ENCODE measurements around the gene UBE3B.

UBE3B gene

GRCh38 chr12:109544955-109545531 is 67.6 kb downstream of the UBE3B start:
- Histone ChIP-seq H3K9ac (ENCODE audit: low read depth, low read length) (no peak overlapping the region), H3K36me3 (ENCODE audit: insufficient read depth, low read length) (no peaks in the 10 kb centered on the region), H3K27ac (ENCODE audit: low read depth, low read length) (no peak overlapping the region), H3K4me1 (ENCODE audit: insufficient read depth, low read length) (no peaks in the 10 kb centered on the region), H3K9me3 (ENCODE audit: insufficient read depth, low read depth, low read length) (no peaks in the 10 kb centered on the region), H3K4me3 (ENCODE audit: low read length) (no peak overlapping the region), H3K27me3 (ENCODE audit: insufficient read depth, low read length) (no peaks in the 10 kb centered on the region)
- 92% methylated on average over 7 of the region's 7 CpGs for WGBS

GRCh38 chr12:109545826-109546225 is 68.4 kb downstream of the UBE3B start:
- Histone ChIP-seq H3K9me3 (ENCODE audit: insufficient read depth, low read depth, low read length) (no peaks in the 10 kb centered on the region), H3K9ac (ENCODE audit: low read depth, low read length) (no peak overlapping the region), H3K4me3 (ENCODE audit: low read length) (no peak overlapping the region), H3K27ac (ENCODE audit: low read depth, low read length) (no peak overlapping the region), H3K36me3 (ENCODE audit: insufficient read depth, low read length) (no peaks in the 10 kb centered on the region), H3K27me3 (ENCODE audit: insufficient read depth, low read length) (no peaks in the 10 kb centered on the region), H3K4me1 (ENCODE audit: insufficient read depth, low read length) (no peaks in the 10 kb centered on the region)
- WGBS, result 87% methylated on average over 5 of the region's 5 CpGs

- H3K4me1 ChIP-seq (ENCODE audit: insufficient read depth, low read length), result no peaks in the 10 kb centered on the region
- no peaks in the 10 kb centered on the region for H3K36me3 ChIP-seq (ENCODE audit: insufficient read depth, low read length)
- H3K27ac ChIP-seq (ENCODE audit: low read depth, low read length), result no peak overlapping the region
- no peaks in the 10 kb centered on the region for H3K9me3 ChIP-seq (ENCODE audit: insufficient read depth, low read depth, low read length)
- no peaks in the 10 kb centered on the region for H3K27me3 ChIP-seq (ENCODE audit: insufficient read depth, low read length)
- H3K9ac ChIP-seq (ENCODE audit: low read depth, low read length), result no peak overlapping the region
- 95% methylated on average over 18 of the region's 18 CpGs for WGBS
- no peak overlapping the region for H3K4me3 ChIP-seq (ENCODE audit: low read length)
These were observed 69.9 kb downstream of the UBE3B start for GRCh38 chr12:109547286-109547685.

- Histone ChIP-seq H3K36me3 (ENCODE audit: insufficient read depth, low read length) (no peaks in the 10 kb centered on the region), H3K9me3 (ENCODE audit: insufficient read depth, low read depth, low read length) (no peaks in the 10 kb centered on the region), H3K4me1 (ENCODE audit: insufficient read depth, low read length) (no peaks in the 10 kb centered on the region), H3K27ac (ENCODE audit: low read depth, low read length) (no peak overlapping the region), H3K27me3 (ENCODE audit: insufficient read depth, low read length) (no peaks in the 10 kb centered on the region), H3K9ac (ENCODE audit: low read depth, low read length) (no peak overlapping the region), H3K4me3 (ENCODE audit: low read length) (no peak overlapping the region)
- WGBS, result 83% methylated on average over 4 of the region's 4 CpGs
These were observed 70.8 kb downstream of the UBE3B start for GRCh38 chr12:109548258-109548657.

- 88% methylated on average over 15 of the region's 15 CpGs for WGBS
- H3K36me3 ChIP-seq (ENCODE audit: insufficient read depth, low read length), result no peaks in the 10 kb centered on the region
These were observed 72.3 kb downstream of the UBE3B start for GRCh38 chr12:109549613-109550270.

GRCh38 chr12:109550281-109550680 is 72.8 kb downstream of the UBE3B start:
- Histone ChIP-seq H3K36me3 (ENCODE audit: insufficient read depth, low read length) (no peaks in the 10 kb centered on the region), H3K4me3 (ENCODE audit: low read length) (no peak overlapping the region), H3K4me1 (ENCODE audit: insufficient read depth, low read length) (no peaks in the 10 kb centered on the region), H3K9ac (ENCODE audit: low read depth, low read length) (no peak overlapping the region), H3K9me3 (ENCODE audit: insufficient read depth, low read depth, low read length) (no peaks in the 10 kb centered on the region), H3K27ac (ENCODE audit: low read depth, low read length) (no peak overlapping the region), H3K27me3 (ENCODE audit: insufficient read depth, low read length) (no peaks in the 10 kb centered on the region)
- WGBS, result 88% methylated on average over 12 of the region's 12 CpGs

More at GRCh38 chr12:109549613-109550270, 72.3 kb downstream of the UBE3B start:
- H3K27ac ChIP-seq (ENCODE audit: low read depth, low read length), result no peak overlapping the region
- H3K4me1 ChIP-seq (ENCODE audit: insufficient read depth, low read length), result no peaks in the 10 kb centered on the region
- H3K9me3 ChIP-seq (ENCODE audit: insufficient read depth, low read depth, low read length), result no peaks in the 10 kb centered on the region
- H3K4me3 ChIP-seq (ENCODE audit: low read length), result no peak overlapping the region
- no peak overlapping the region for H3K9ac ChIP-seq (ENCODE audit: low read depth, low read length)
- no peaks in the 10 kb centered on the region for H3K27me3 ChIP-seq (ENCODE audit: insufficient read depth, low read length)

DNA sequence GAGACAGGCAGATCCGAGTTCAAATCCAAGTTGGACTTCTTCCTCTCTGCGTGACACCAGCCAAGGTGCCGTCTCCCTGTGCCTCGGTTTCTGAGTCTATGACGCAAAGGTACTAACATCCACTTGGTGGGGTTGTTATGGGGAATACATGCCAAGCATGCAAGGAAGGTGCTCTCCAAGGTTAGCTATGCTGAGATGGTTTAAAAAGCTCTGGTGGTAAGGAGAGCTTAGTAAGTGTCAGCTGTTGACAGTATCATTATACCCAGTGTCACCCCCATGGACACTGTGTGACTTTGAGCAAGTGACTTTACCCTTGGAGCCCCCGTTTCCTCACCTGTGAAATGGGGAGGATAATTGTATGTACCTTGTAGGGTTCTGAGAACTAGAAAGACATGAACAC is 73.7 kb downstream of the UBE3B start:
- H3K4me1 ChIP-seq (ENCODE audit: insufficient read depth, low read length), result no peaks in the 10 kb centered on the region
- no peaks in the 10 kb centered on the region for H3K9me3 ChIP-seq (ENCODE audit: insufficient read depth, low read depth, low read length)
- no peak overlapping the region for H3K27ac ChIP-seq (ENCODE audit: low read depth, low read length)
- no peak overlapping the region for H3K4me3 ChIP-seq (ENCODE audit: low read length)
- H3K27me3 ChIP-seq (ENCODE audit: insufficient read depth, low read length), result no peaks in the 10 kb centered on the region
- H3K9ac ChIP-seq (ENCODE audit: low read depth, low read length), result no peak overlapping the region
- WGBS, result 95% methylated on average over 6 of the region's 6 CpGs
- no peaks in the 10 kb centered on the region for H3K36me3 ChIP-seq (ENCODE audit: insufficient read depth, low read length)

DNA sequence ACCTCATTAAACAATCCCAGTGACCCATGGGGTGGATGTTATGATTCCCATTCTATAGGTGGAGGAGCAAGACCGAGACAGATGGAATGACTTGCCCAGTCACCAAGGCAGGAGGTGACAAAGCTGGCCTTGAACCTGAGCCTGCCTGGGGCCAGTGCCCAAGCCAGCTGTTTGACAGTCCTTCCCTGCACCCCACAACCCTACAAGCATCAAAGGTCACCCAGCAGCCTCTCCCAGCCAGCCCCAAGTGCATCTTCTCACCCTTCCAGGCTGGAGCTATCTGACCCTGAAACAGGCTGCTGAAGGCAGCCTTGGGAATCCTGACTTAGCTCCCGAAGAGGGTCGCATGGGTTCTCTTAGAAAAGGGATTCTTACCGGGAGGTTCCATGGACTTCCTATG is 75.5 kb downstream of the UBE3B start:
- 86% methylated on average over 4 of the region's 4 CpGs for WGBS

GRCh38 chr12:109553483-109553882 is 76.0 kb downstream of the UBE3B start:
- no peaks in the 10 kb centered on the region for H3K9me3 ChIP-seq (ENCODE audit: insufficient read depth, low read depth, low read length)
- H3K4me1 ChIP-seq (ENCODE audit: insufficient read depth, low read length), result no peaks in the 10 kb centered on the region
- no peak overlapping the region for H3K9ac ChIP-seq (ENCODE audit: low read depth, low read length)
- H3K4me3 ChIP-seq (ENCODE audit: low read length), result no peak overlapping the region
- H3K27me3 ChIP-seq (ENCODE audit: insufficient read depth, low read length), result no peaks in the 10 kb centered on the region
- no peak overlapping the region for H3K27ac ChIP-seq (ENCODE audit: low read depth, low read length)
- no peaks in the 10 kb centered on the region for H3K36me3 ChIP-seq (ENCODE audit: insufficient read depth, low read length)
- WGBS, result 91% methylated on average over 6 of the region's 7 CpGs

More for the DNA sequence above, 75.5 kb downstream of the UBE3B start:
- Histone ChIP-seq H3K9me3 (ENCODE audit: insufficient read depth, low read depth, low read length) (no peaks in the 10 kb centered on the region), H3K27ac (ENCODE audit: low read depth, low read length) (no peak overlapping the region), H3K9ac (ENCODE audit: low read depth, low read length) (no peak overlapping the region), H3K4me3 (ENCODE audit: low read length) (no peak overlapping the region), H3K4me1 (ENCODE audit: insufficient read depth, low read length) (no peaks in the 10 kb centered on the region), H3K27me3 (ENCODE audit: insufficient read depth, low read length) (no peaks in the 10 kb centered on the region), H3K36me3 (ENCODE audit: insufficient read depth, low read length) (no peaks in the 10 kb centered on the region)

DNA sequence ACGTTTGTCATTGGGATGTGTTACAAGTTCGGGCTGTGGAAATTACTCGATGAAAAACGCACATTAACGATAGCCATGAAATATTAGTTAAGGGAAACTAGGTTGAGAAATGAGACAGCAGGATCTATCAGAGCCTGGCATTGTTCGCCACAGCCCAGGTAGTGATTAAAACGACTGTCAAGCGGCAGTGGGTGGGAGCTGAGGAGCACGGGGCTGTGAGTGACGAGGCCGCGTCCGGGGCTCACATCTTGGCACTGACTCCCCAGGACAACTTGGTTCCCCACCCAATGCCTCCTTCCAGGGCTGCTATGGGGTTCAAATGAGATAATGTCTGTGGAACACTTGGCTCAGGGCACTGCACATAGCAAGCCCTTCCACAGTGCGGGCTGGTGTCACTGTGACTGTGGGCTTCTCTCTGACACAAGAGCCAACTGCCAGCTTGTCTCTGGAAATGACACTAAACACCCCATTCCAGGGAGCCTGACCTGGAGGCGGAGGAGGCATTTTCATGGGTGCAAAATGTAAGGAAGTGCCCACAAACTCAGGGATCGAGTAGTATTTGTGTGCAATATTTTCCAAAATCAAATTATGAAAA is 76.6 kb downstream of the UBE3B start:
- no peaks in the 10 kb centered on the region for H3K27me3 ChIP-seq (ENCODE audit: insufficient read depth, low read length)
- H3K9ac ChIP-seq (ENCODE audit: low read depth, low read length), result no peak overlapping the region
- H3K4me1 ChIP-seq (ENCODE audit: insufficient read depth, low read length), result no peaks in the 10 kb centered on the region
- no peaks in the 10 kb centered on the region for H3K36me3 ChIP-seq (ENCODE audit: insufficient read depth, low read length)
- H3K9me3 ChIP-seq (ENCODE audit: insufficient read depth, low read depth, low read length), result no peaks in the 10 kb centered on the region
- WGBS, result 88% methylated on average over 16 of the region's 16 CpGs
- no peak overlapping the region for H3K4me3 ChIP-seq (ENCODE audit: low read length)
- H3K27ac ChIP-seq (ENCODE audit: low read depth, low read length), result no peak overlapping the region

DNA sequence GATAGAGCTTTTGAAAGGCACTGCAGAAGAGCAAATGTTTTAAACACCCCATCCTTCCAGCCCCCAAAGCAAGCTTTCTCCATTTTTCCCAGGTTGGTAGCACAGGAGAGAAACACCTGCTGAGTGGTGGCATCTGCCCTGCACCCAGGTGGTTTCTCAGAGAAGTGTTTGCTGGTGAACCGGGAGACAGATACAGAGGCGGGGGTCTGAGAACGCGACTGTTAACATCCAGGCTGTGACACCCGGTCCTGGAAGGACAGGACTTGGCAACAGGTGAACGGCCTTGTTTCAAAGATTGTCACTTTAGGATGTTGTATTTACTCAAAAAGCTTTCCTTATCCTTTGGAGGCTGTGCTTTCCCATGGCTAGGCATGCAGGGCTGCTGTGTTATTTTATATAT is 77.3 kb downstream of the UBE3B start:
- Histone ChIP-seq H3K4me1 (ENCODE audit: insufficient read depth, low read length) (no peaks in the 10 kb centered on the region), H3K9ac (ENCODE audit: low read depth, low read length) (no peak overlapping the region), H3K27me3 (ENCODE audit: insufficient read depth, low read length) (no peaks in the 10 kb centered on the region), H3K36me3 (ENCODE audit: insufficient read depth, low read length) (no peaks in the 10 kb centered on the region), H3K9me3 (ENCODE audit: insufficient read depth, low read depth, low read length) (no peaks in the 10 kb centered on the region), H3K27ac (ENCODE audit: low read depth, low read length) (no peak overlapping the region), H3K4me3 (ENCODE audit: low read length) (no peak overlapping the region)
- WGBS, result 90% methylated on average over 6 of the region's 6 CpGs

Data from HUES64 (cell line).